A673 (cell line): ENCODE measurements around the gene BEGAIN. TPM values are rescaled to one million over a fixed set of nuclear protein-coding genes. Genes with fewer than 3 reads are reported as not detected.

Source experiments
- BruUV-seq: library from RNA; stranded (reverse); fragments of 400-500 nt; replicated peaks from 2 replicates; lab custom pipeline; 2021; lab: Mats Ljungman, UMichigan
- CTCF ChIA-PET: fragments of 300-600 bp; sonication (Branson Sonifier 250); formaldehyde crosslinking; loops from one replicate; lab custom pipeline; 2022; ENCODE audit warnings: antibody characterized with exemption; lab: Charles Lee
- POLR2A ChIA-PET: fragments of 300-600 bp; sonication (Branson Sonifier 250); formaldehyde crosslinking; loops from one replicate; lab custom pipeline; 2022; ENCODE audit warnings: antibody characterized with exemption; ENCODE audit not compliant: low non-redundant PET; lab: Charles Lee
- DNase-seq: peaks from one replicate; pipeline ENCODE4 v3.0.0-alpha.2; 2015; ENCODE audit warnings: low spot score
- H3K27ac ChIP-seq: fragments of 200-600 bp; sonication (generic); 2 replicates; pipeline ENCODE4 v1.5.1; 2016; ENCODE audit warnings: mixed run types, low read depth, mild to moderate bottlenecking, mixed read lengths, antibody characterized with exemption, low read length; ENCODE audit not compliant: poor library complexity, severe bottlenecking
- H3K27me3 ChIP-seq: fragments of 200-600 bp; sonication (generic); replicated peaks from 2 replicates; pipeline ENCODE4 v1.6.1; 2017; ENCODE audit warnings: mixed run types, low read depth, mild to moderate bottlenecking, mixed read lengths, antibody characterized with exemption, low read length; ENCODE audit not compliant: insufficient read depth, poor library complexity
- H3K36me3 ChIP-seq: fragments of 200-600 bp; sonication (generic); 2 replicates; pipeline ENCODE4 v1.6.1; 2016; ENCODE audit warnings: mixed run types, mild to moderate bottlenecking, mixed read lengths, antibody characterized with exemption, low read length; ENCODE audit not compliant: insufficient read depth, poor library complexity, severe bottlenecking
- H3K4me1 ChIP-seq: fragments of 200-600 bp; sonication (generic); 2 replicates; pipeline ENCODE4 v1.6.1; 2017; ENCODE audit warnings: mixed run types, mild to moderate bottlenecking, mixed read lengths, antibody characterized with exemption, low read length; ENCODE audit not compliant: insufficient read depth, poor library complexity, severe bottlenecking
- H3K4me3 ChIP-seq: fragments of 200-600 bp; sonication (generic); 2 replicates; pipeline ENCODE4 v1.5.1; 2016; ENCODE audit warnings: low read depth, mixed run types, mild to moderate bottlenecking, mixed read lengths, low read length; ENCODE audit not compliant: poor library complexity, severe bottlenecking
- H3K9me3 ChIP-seq: fragments of 200-600 bp; sonication (generic); 2 replicates; pipeline ENCODE4 v1.6.1; 2016; ENCODE audit warnings: mixed run types, low read depth, mild to moderate bottlenecking, mixed read lengths, antibody characterized with exemption, low read length; ENCODE audit not compliant: poor library complexity, severe bottlenecking
- CTCF ChIP-seq: fragments of 300-800, 200-600 bp; sonication (generic); conservative IDR thresholded peaks from 2 replicates; pipeline ENCODE4 v1.5.1; 2017; ENCODE audit warnings: low read depth, mild to moderate bottlenecking, antibody characterized with exemption, low read length, moderate library complexity, mixed read lengths
- EZH2 ChIP-seq: fragments of 200-600 bp; sonication (generic); IDR thresholded peaks from 2 replicates; pipeline ENCODE4 v1.6.1; 2017; ENCODE audit warnings: borderline replicate concordance, low read depth, mild to moderate bottlenecking, mixed read lengths, antibody characterized with exemption, low read length; ENCODE audit not compliant: poor library complexity, severe bottlenecking
- intact Hi-C: fragments of 100-400 bp; cut with micrococcal nuclease; formaldehyde crosslinking; loops from one replicate; pipeline ENCODE4 v1.10.0; 2022; ENCODE audit not compliant: unreplicated experiment
- total RNA-seq: library from RNA; stranded (reverse); gene quantifications from 2 replicates; pipeline ENCODE4 v1.2.3, GENCODE V29; 2021

Gene BEGAIN
- total RNA-seq, 1 experiment from 2014 or later = 0.84 TPM

GRCh38 chr14:100561005-100561404, 26.2 kb downstream of the BEGAIN start:
- no peaks in the 10 kb centered on the region for H3K36me3 ChIP-seq
- intact Hi-C loops = no loop called here
- no peak overlapping the region for H3K4me3 ChIP-seq
- no TSS peak for BruUV-seq
- no peak for TF ChIP-seq CTCF
- ChIA-PET POLR2A (no interaction called here), CTCF (no interaction called here)
- no peaks in the 10 kb centered on the region for H3K4me1 ChIP-seq
- no peaks in the 10 kb centered on the region for H3K9me3 ChIP-seq
- no peak overlapping the region for H3K27ac ChIP-seq
- no peaks in the 10 kb centered on the region for H3K27me3 ChIP-seq
- no peak for DNase-seq

GRCh38 chr14:100560471-100560870, 26.7 kb downstream of the BEGAIN start:
- H3K36me3 ChIP-seq = no peaks in the 10 kb centered on the region
- DNase-seq = no peak
- intact Hi-C loops = no loop called here
- no TSS peak for BruUV-seq
- ChIA-PET CTCF (no interaction called here), POLR2A (no interaction called here)
- H3K4me3 ChIP-seq = no peak overlapping the region
- TF ChIP-seq EZH2 = no peak
- no peak for TF ChIP-seq CTCF
- no peaks in the 10 kb centered on the region for H3K9me3 ChIP-seq
- H3K27me3 ChIP-seq = no peaks in the 10 kb centered on the region
- H3K27ac ChIP-seq = no peak overlapping the region
- H3K4me1 ChIP-seq = no peaks in the 10 kb centered on the region

GRCh38 chr14:100559455-100559854, 27.8 kb downstream of the BEGAIN start:
- Histone ChIP-seq H3K9me3 (no peaks in the 10 kb centered on the region), H3K4me3 (no peak overlapping the region), H3K27me3 (no peaks in the 10 kb centered on the region), H3K36me3 (no peaks in the 10 kb centered on the region), H3K4me1 (no peaks in the 10 kb centered on the region), H3K27ac (no peak overlapping the region)
- ChIA-PET CTCF (no interaction called here), POLR2A (interaction anchor here (0.5 kb wide), 1 partner anchor 179 kb away, joined by 7 read pairs; no protein-coding TSS in a partner anchor)
- DNase-seq = no peak
- BruUV-seq = no TSS peak
- intact Hi-C loops = no loop called here
- TF ChIP-seq EZH2 (no peak), CTCF (no peak)
